ENCODE data around the gene GNB3.

- TF ChIP-seq CTCF (IDR thresholded peaks at IDR 0.05): no peak
- no peak for TF ChIP-seq POLR2A (IDR thresholded peaks at IDR 0.05)
These were observed 45.6 kb upstream of the GNB3 start for GRCh38 chr12:6795088-6795487.

All from Peyer's patch (tissue), 4 donors.